Activated T-helper 1 cell treated with Interleukin-2 at 50 U/mL for 16 hours (primary cell): ENCODE data around the gene SLC22A23.

Experiments used
- DNase-seq: peaks from one replicate; pipeline ENCODE4 v3.0.0-alpha.2; 2020; ENCODE audit warnings: low read depth

The SLC22A23 gene

DNA sequence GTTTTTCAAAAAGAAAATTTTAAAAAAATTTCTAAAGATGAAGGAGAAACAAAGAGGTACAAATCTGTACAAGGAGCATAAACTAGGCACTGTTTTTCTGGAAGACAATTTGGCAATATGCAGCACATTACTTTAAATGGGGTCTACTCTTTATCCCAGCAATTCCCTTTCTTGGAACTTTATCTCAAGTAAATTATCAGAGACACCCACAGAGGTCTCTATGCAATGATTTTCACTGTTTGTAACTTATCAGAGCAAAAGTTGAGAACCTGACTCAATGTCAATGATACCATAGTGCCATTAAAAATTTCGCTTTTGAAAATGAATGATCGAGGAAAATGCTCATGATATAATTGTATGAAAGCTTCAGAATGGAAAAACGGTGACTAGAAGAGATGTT is 35.7 kb downstream of the SLC22A23 start:
- no peak for DNase-seq

DNA sequence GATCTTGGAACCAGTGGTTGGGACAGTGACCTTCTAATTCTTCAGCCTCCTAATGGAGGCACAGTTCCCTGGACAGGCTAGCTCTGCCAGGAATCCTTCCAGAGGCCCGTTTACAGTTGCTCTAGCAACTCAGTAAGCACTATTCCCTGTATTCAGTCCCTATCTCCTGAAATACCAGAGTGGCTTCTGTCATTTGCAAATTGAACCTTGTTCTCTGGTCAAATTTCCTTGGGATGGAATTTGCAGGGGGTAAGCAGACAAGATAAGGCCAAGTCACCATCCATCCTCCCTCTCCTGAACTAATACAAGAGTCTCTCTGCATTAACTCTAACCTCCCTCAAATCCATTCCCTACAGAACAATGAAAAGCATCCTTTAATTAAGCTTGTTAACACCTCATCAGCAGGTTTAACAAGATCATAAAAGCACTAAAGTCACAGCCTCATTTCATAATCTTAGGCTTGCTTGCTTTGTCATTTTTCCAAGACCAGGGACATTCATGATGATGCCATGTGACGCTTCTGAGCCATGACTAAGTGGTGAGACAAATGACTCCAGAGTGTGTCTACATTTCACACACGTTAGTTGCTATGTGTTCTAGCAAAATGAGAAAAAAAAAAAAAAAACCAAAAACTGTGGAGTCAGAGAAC is 37.1 kb downstream of the SLC22A23 start:
- DNase-seq = no peak

DNA sequence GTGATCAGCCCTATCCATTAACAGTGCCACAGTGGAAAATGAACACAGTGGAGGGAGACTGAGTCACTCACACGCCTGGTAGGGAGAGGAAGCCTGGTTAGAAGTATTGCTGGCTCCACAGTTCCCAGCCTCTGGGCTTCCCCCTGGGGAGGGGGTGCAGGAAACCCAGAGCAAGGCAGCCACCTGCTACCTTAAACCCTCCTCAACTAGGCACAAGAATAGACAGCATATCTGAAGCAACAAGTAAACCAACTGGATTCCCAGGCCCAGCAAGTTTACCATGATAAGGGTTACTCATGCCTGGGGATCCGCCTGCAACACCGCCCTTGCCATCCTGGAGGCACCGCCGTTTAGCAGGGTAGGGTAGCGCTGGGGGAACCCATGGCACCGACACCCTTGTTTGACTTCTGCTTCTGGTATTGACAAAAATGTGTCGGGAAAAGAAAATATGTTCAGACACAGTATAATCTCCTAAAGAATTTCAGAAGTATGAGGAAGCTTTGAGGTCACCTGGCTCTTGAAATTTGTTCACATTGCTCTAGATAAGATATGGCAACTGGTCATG is 38.3 kb downstream of the SLC22A23 start:
- no peak for DNase-seq

DNA sequence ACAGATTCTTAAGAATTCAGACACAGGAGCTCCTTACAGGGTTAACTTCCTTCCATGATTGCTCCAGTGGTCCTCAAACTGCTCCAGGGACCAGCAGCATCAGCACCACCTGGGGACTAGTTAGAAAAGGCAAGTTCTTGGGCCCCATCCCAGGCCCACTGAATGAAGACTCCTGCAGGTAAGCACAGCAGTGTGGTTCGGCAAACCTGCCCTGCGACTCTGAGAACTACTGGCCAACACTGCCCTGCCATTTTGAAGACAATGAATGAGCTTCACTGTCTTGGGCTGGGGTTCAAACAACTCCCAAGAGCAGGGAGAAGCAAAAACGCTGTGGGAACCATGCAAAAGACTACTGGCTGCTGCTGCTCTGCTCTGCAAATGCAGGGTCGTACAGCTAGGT is 39.4 kb downstream of the SLC22A23 start:
- DNase-seq = no peak

DNA sequence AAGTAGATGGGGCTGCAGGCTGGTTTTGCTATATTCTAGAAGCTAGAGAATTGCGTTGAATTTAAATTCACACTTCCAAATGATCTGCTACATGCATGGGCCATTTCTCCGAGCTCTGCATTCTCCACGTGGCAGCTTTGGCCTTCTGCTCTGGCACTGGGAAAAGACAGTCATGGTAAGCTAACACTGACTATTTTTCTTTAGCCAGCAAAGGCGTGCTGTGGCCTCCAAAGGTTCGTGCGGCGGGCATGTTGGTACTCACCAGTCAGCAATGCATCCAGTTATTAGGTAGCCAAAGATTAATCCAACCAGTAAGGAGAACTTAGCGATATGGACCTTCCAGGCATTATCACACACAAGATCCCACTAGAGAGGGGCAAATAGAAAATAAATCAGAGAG is 41.4 kb downstream of the SLC22A23 start:
- no peak for DNase-seq

DNA sequence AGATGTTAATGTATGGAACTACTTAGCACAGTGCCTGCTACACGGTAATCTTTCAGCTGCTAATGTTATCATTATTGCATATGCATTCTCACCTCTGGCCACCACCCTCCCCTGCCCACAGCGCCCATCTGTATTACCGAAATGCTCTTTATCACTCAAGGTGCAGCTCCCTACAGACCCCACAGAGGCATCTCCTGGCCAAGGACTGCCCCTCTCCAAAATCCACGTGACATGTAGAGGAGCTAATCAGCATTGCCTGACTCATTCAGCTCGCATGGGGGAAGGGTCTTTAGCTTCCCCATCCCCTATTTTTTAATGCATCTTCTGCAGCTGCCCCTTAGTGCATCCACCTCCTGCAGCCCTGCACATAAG is 41.8 kb downstream of the SLC22A23 start:
- no peak for DNase-seq

DNA sequence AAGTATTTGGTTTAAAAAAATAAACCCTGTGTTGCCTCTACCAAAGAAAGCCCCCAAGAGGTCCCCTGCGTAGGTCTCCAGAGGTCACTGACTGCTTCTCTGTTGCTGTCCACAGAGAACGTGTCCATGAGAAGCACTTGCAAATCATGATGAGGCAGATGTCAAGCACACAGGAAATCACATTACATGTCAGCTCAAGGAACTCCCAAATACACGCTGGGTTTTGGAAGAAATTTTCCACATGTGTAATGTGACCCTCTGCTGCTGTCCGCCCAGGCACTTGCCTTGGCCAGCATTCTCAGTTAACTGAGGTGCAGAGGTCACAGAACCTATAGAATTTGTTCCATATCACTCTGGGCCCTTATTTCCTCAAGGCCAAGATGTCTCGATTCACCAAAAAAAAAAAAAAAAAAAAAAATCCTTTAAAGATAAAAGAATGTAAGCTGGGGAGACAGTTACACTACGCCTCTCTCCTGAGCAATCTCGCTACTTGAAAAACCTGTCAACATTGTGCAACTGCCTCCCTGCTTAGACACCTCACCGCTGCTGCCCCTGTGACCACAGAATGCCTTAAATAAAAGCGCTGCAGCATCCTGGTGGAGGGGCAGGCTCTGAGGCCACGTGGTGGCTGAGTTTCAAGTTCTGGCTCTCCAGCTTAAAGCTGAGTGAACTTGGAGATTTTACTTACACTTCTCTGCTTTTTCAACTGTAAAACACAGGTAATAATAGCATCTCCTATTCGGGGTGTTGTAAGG is 42.3 kb downstream of the SLC22A23 start:
- no peak for DNase-seq

DNA sequence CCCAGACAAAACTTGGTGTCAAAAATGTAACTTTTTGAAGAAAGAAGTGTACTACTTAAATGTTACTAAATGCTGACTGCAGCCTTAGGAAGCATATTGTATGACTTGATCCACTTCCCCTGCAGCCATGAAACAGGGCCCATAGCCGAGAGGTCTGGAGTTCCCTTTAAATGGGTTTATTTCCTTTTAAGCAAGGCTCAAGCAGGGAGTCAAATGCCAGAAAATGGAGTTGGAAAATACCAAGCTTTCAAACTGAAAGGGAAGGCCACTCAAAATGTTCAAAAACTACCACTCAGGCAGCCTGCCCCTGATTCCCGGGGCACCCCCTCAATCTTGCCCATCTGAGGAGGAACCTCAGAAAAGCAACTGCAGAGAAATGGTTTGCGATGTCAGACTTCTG is 43.3 kb downstream of the SLC22A23 start:
- no peak for DNase-seq

DNA sequence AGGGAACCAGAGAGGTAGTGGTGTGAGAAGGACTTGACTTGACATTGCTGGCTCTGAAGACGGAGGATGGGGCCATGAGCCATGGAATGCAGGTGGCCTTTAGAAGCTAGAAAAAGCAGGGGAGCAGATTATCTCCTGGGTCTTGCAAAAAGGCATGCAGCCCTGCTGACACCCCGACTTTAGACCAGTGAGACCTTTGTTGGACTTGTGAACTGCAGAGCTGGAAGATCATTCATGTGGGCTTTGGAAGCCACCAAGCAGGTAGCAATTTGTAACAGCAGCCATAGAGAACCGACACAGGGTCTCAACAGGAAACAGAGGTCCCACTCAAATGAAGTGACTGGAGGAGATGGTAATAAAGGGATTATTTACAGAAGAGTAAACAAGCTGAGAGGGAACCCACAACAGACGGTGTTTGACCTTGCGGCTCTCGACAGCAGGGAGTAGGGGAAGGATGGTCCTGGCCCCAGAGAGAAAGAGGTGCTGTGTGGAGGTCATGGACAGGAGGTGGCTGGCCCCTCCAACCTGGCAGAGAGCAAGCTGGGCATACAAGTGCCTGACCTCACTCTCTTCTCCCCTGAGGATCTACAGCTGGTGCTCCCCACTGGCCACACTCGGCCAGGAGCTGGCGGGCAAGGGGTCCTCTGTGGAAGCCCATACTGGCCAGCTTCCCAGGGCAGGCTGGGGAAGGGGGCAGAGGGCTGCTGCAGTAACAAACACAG is 43.9 kb downstream of the SLC22A23 start:
- no peak for DNase-seq

DNA sequence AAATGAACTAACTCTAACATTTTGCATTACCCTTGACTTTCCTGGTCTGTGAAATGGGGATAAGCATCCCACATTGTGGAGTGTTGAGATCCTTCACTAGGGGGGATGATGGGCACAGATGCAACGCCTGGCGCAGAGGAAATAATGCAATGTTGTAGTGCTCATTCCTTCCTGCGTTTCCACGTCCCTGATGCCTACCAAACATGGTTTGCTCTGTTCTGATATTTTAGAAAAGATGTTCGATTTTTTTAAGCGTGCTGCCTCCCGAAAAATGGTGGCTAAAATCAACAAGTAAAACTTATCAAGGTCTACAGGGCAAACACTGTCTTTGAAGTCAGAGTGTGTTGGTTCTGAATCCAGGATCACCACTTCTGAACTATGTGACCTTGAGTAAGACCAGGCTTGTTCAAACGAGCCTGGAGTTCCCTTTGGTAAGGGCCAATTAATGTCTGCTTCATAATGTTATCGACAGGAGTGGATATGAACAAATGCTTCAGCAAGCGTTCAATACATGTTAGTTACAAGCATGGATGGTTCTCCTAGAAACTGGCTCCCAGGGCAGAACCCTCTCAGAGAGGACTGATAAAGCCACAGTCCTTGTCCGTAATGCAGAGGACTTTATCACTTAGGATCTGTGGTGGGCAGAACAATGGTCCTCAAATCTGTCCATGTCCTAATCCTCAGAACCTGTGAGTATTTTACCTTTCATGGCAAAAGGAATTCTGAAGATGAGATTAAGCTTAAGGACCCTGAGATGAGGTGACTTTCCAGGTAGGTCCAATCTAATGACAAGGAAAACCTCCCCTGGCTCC is 44.7 kb downstream of the SLC22A23 start:
- DNase-seq = no peak

DNA sequence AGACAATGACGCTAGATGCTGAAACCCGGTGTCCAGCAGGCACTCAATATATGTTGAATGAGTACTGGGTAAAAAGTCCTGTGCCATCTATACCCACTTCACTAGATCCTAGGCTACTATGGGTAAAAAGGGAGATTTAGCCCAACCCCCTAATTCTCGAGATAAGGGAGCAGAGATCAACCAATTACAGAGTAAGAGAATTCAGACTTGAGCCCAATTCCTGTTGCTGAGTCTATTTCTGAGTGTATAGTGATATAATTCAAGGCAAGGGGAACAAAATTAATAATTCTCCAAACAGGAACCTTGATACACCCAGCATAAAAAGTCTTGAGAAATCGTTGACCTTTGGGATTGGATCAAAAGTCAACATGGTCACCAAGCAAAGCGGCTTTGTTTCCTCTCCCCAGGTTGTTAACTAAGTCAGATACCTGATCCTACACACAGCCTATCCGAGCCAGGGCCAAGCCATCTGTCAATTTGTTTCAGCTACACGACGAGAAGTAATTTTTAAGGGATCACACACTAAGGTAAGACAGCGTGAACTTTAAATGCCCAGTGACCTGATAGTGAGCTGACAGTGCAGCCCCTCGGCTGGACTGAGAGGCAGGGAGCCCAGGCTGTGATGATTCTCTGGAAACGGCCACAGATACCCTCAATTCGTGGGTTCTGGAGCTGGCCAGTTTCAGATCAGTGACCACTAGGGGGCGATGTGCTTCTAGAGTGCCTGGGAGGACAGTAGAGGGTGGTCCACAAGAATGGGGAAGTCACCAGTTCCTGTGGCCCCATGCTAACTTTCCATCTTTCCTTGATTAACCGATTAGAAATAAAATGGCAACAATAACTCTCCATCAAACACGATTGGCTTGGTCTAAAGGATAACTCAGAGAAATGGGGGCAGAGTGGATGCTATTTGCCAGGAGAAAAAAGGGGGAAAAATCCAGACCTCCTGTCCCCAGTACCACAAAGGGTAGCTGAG is 46.2 kb downstream of the SLC22A23 start:
- DNase-seq = peak; percentile 20

DNA sequence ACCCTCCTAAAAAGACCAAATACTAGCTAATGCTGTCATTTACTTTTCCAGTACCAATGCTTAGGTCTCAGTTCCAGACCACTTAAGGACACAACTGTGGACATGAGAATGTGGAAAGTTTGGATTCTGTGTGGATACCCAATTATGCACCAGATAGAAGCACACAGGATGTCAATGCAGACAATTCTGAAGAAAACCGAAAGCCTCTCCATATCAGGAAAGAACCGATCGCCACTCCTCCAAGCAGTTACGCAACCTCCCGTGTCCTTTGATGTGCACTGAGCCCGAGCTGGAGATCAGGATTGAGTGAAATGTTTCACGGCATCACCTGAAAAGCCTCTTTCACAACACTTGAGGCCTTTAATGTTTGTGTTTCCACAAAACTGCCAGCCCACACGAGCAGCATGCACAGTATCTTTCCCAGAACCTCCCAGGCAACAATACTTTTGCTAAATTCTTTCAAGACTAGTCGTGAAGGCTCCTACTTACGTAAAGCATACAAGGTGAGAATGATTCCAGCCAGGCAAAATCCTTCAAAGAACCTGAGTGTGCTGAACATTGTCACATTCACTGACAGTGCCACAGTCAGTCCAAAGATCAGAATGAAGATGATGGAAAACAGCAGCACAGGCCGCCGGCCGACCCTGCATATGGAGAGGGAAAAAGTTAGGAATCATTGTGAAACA is 47.0 kb downstream of the SLC22A23 start:
- no peak for DNase-seq

DNA sequence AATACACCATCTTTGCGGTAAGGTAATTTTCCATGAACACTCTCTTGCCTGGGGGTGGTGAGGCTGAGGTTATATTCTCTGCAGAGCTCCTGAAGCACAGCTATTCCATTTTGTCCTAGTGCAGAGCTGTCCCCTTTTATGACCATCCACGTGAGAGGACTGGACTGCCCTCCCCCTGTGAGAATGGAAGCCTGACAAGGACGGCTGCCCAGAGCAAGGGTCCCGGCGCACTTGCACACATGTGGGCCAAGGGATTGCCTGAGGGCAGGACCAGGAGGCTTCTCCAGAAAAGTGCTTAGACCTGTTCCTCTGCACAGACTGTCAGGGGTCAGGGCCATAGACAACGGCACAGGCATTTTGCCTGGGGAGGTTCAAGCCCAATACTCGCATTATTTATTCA is 48.2 kb downstream of the SLC22A23 start:
- DNase-seq = no peak

DNA sequence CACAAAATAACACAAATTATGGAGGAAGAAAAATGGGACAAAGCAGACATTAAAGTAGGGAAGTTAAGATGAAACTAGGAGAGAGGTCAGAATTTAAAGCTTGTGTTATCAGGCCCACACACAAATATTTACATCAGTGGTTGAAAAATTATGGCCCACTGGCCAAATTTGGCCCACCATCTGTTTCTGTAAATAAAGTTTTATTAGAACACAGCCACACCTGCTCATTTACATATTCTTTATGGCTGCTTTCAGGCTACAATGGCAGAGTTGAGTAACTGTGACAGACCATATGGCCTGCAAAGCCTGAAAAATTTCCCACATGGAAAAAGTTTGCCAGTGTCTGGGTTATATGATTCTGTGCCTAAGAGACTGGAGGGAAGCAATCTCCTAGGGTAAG is 49.0 kb downstream of the SLC22A23 start:
- no peak for DNase-seq

DNA sequence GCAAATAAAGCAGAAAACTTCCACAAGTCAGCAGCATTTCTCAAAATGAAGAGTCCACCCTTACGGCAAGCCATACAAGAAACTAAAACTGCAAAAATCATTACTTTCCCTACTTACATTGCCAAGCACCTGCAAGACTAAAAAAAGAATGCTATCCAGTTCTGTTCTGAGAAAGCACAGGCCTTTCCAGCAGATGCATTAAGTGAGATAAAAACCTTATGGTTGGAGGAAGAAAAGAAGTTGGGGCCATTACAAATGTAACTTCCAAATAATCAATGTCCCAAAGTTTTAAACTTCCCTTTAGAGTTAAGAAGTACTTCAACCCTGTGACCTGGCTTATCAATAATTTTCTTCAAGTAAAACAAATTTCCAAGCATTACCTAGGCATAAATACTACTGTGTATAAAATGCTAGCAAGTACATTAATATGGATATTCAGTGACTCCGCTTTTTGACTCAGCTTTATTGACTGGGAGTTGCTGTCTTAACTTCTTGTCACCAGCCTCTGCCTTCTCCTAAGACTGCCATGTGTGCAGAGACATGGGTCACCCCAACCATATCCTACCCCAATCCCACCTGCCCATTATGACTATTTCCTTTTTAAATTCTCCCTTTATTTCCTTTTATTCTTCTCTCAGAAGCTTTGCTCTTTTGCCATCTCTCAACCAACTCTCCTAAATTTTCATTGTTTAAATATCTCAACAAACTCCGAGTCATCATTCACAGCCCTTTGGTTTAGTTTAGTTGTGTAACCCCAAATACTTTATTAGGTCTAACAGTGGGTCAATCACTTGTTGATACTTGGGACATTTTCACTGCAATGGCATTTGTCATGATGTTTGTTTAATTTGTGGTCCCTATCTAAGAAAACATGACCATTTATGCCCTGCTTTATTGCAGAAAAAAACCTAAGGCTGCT is 49.7 kb downstream of the SLC22A23 start:
- no peak for DNase-seq

DNA sequence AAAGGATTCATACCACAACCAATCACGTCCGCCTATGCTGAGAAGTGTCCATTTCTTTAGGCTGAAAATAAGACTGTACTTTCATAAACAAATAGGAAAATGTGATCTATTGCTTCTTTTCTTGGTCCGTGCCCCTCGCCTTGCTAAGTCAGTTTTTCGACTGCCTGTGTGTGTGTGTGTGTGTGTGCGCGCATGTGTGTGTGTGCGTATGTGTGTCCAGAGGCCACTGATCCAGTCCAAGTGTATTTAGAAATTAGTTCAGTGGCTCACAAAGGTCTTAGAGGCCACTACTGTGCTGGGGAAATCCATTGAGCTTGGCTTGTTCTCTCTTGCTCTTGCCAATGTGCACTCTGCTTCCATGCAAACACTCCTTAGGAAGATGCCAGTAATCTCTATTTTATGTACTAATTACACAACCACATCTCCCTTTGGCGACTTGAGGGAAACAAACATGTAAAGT is 50.5 kb downstream of the SLC22A23 start:
- no peak for DNase-seq

DNA sequence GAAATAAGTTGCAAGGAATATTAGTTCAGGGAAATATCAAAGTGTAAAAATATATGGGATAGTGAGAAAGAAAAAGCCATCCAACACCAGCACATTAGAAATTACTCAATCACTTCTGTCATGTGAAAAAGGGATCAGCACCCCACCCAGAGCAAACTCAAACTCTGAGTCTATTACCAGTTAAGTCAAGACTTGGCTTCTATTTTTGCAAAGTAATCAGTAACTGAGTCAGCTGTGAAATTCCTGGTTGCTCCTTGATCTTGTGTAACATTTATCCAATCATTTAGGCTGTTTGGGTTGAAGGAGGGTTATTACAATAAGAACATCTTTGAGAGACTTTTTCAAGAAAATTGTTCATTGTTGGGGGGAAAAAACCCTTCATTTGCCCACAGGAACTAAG is 51.2 kb downstream of the SLC22A23 start:
- no peak for DNase-seq

DNA sequence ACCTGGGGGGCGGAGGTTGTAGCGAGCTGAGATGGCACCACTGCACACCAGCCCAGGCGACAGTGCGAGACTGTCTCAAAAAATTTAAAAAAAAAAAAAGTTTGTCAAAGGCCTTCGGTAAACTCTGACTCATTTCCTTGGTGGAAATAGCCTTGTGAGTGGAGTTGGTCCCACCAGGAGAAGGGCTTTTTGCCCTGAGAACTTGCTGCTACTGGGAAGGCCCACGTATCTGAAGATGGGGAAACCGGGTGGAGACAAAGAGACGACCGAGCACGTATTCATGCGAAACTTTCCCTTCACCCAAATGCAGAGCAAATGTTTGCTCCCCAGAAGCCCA is 51.7 kb downstream of the SLC22A23 start:
- DNase-seq = no peak
